Activated CD4-positive, CD25-positive, alpha-beta regulatory T cell treated with anti-CD3 and anti-CD28 coated beads, Interleukin-2, amount 50 U/mL, for 16 hours (primary cell): ENCODE measurements around the gene MCAT.

Source experiments
- DNase-seq: peaks from one replicate; pipeline ENCODE4 v3.0.0-alpha.2; 2020; ENCODE audit warnings: low read depth, low spot score

Gene MCAT

DNA sequence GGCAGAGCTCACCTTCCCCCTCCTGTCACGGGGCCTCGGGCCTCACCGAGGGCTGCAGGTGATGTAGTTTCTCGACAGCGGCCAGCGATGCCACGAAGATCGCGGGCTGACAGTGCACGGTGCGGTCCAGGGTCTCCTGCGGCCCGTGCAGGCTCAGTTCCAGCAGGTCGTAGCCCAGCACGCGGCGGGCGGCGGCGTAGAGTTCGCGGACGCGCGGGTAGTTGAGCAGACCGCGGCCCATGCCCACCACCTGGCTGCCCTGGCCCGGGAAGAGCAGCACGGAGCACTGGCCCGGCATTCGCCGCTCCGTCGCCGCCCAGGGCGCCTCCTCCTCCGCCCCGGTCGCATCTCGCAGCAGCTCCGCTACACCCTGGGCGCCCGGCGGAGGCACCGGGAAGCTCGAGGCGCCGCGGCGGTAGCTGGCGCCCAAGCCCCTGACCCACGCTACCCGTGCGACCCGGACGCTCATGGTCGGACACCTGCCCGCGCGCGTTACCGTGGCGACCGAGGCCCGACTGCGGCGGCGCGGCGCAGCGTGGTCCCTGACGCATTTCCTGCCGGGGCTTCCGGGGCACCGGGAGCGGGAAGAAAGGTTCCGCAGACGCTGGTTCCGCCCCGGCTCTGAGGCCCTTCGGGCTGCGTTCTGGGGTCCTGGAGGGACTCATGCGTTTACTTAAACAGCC lies at the start of gene MCAT:
Gene MCAT (minus strand): TSS at position 519 of the 683 bp plus-strand sequence. CDS start 50 bp downstream, at position 469.
- peak; percentile 61 for DNase-seq

DNA sequence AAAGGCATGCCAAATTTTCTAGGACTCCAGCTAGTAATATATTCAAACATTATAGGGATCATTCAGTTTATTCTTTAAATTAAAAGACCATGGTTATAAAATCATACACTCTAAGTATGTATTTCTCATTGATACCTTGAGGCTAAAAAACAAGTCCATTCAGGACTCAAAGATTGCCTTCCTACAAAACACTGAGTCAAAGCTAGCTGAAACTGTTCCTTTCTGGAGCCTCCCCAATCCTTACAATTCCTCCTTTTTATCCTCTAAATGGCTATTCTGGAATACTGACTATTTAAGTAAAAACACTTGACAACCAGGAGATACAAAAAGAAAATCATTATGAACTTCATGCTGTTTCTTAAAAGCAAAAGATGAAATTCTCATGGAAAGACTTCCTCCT lies 48.6 kb upstream of the MCAT start:
- DNase-seq, result no peak

GRCh38 chr22:43188829-43189545 lies 45.8 kb upstream of the MCAT start:
- DNase-seq, result no peak

- DNase-seq, result peak; percentile 92
These were observed 44.2 kb upstream of the MCAT start for GRCh38 chr22:43187171-43188099.

- peak; percentile 17 for DNase-seq
These were observed 43.3 kb upstream of the MCAT start, which contains the start of gene TTLL12 for GRCh38 chr22:43186272-43187170. TTLL12 (minus strand) TSS chr22:43187134; CDS start chr22:43187069, 65 bp downstream.

DNA sequence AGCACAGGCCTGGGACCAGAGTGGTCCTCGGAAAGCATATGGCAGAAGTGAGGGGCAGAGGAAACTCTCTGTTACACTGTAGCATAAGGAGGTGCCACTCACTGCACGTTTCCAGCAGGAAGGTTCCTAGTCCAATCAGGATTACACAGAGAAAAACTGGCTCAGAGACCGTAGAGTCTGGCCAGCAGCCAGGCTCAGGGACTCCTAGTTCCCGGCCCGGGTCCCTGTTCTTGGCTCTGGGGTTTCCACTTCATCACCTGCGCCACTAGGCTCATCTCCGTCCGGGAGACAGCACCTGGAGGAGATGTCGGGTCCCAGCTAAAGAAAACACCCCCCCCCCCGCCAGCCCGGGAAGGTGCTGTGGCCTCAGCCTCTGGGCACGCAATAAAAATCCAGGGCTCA lies 42.7 kb upstream of the MCAT start:
- DNase-seq, result no peak

- no peak for DNase-seq
These were observed 40.5 kb upstream of the MCAT start for GRCh38 chr22:43183496-43184277.

DNA sequence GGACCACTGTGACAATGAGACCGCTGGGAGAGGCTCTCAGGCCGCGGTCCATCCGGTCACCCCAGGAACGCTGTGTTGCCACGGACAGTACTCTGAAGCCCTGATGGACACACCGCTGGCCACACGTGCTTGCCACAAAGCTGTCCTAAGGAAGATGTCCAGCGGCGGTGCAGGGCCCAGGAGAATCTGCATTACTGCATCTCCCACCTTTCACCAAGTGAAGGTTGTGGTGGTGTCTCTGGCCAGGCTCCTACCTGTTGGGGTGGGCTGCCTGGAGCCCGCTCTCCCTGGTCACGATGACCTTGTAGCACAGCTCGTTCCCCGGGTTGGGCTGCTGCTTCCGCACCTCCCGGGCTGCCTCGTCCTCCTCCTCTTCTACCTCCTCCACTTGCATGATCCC lies 39.5 kb upstream of the MCAT start:
- DNase-seq, result no peak

GRCh38 chr22:43182118-43182517 lies 38.9 kb upstream of the MCAT start:
- no peak for DNase-seq

DNA sequence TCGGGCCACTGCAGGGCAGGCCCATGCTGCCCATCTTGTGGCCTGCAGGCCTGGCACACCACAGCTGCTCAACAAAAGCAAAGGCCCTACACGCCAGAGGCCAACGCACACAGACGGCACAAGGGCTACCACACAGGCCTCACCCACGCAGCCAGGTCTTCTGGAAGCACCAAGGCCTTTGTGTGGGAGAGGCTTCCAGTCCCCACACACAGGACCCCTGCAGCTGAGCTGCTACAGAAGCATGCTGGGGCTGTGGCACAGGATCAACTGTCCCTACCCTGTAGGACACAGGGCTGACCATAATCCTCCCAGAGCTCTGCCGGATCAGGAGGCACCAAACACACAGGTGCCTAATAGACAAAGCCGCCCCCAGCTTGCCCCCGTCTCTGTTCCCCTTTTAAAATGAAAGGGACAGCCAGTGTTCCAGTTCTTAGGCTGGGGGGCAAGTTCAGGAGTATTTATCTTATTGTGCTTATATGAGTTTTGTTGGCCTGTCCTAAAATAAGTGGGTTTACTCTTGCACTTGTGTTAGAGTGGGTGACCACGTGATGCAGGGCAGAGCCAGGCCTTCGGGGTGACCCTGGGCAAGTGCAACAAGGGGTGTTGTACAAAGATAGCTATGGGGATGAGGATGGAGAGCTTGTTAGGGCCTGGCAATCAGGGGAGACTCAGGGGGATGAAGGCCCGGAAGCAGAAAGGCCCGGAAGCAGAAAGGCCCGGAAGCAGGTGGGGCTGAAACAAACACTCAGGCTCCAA lies 38.3 kb upstream of the MCAT start:
- no peak for DNase-seq

GRCh38 chr22:43180670-43181069 lies 37.5 kb upstream of the MCAT start:
- DNase-seq, result no peak

GRCh38 chr22:43179911-43180195 lies 36.7 kb upstream of the MCAT start:
- DNase-seq, result no peak

- DNase-seq, result no peak
These were observed 36.1 kb upstream of the MCAT start for GRCh38 chr22:43179146-43179910.

DNA sequence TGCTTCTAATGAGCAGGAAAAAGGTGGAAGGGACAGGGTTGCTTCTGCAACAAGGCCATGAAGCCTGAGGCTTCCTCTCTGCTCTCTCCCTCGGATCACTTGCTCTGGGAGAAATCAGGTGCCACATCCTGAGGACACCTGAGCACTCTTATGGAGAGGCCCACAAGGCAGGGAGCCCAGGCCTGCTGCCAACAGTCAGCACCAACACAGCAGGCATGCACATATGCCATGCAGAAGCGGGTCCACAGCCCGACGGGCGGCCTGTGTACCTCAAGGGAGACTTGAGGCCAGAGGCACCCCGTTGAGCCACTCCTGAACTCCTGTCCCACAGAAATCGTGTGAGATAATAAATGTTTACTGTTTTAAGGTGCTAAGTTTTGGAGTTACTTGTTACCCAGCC lies 34.3 kb upstream of the MCAT start:
- no peak for DNase-seq

DNA sequence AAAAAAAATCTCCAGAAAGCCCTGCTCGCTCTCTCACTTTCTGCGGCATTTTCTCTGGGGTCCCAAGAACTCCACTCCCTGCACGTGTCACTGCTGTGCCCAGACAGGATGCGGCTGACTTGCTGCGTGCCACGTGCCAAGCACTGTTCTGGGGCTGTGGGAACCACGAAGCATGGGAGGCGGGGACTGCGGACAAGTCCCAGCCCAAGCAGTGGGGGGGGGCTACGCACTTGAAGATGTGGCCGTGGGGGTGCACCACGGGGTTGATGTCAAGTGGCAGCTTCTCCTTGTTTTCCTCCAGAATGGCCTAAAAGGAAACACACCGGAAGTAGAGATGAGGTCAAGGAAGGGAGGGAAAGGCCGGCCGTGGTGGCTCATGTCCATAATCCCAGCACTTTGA lies 32.9 kb upstream of the MCAT start:
- DNase-seq, result no peak

- DNase-seq, result no peak
These were observed 31.8 kb upstream of the MCAT start for GRCh38 chr22:43174941-43175531.

GRCh38 chr22:43173976-43174720 lies 30.9 kb upstream of the MCAT start:
- DNase-seq, result no peak

- DNase-seq, result no peak
These were observed 30.4 kb upstream of the MCAT start for GRCh38 chr22:43173566-43173965.
